8988T (cell line): ENCODE results near the gene ADGRD1.
"Not testable (repeated sequence)": the region's sequence is repeated elsewhere in the genome, so short reads cannot be mapped to it uniquely, and the experiment has no call there.

Experiments used
- DNase-seq: peaks from one replicate; pipeline ENCODE4 v3.0.0; 2011

ADGRD1 gene

DNA sequence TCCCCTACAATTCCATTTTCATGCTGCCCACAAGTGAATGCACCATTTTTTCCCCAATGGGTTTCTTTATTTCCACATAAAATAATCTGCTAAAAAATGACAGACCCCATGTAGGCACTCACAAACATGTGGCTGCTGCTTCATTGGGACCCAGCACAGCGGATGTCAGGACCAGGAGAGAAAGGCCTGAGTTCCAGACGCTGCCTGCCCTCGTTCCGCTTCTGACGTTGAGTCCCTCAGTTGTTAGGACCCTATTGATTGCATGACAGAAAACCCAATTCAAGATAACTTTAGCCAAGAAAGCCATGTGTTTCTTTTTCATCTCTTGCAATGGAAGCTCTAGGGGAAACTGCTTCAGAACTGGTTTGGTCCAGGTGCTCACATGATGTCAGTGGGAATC is 34.6 kb downstream of the ADGRD1 start:
- no peak for DNase-seq

DNA sequence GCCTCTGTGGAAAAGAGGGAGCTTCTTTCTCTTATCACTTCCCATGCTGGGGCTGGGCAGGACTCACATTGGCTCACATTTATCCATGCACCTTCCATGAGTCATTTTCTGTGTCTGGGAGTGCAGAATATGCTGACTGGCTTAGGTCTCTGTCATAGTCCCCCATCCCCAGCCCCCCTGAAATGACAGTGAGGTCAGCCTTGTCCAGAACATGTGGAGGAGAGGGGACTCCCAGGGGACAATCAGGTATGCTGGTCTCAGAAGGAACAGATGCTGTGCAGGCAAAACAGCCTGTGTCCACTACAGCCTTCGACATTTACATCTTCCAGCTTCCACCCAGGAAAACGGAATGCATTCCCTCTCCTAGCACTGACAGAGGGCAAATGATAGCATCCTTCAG is 35.0 kb downstream of the ADGRD1 start:
- no peak for DNase-seq

DNA sequence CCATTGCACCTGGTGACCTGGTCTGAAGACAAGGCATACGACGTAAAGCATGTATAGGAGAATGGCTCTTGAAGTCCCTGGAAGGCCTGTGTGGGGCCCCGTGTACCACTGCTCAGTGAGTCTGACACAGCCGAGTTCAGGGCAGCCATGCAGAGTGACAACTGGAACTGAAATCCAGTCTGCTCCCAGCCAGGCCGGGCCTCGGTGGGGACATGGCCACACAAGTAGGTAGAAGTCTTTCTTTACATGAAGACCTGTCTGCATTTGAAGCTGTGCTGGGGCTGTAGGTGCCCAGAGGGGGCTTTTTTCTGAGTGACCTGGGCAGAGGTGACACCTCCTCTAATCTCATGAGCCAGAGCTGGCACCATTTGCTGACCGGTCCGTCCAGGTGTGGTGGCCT is 35.7 kb downstream of the ADGRD1 start:
- DNase-seq: no peak

DNA sequence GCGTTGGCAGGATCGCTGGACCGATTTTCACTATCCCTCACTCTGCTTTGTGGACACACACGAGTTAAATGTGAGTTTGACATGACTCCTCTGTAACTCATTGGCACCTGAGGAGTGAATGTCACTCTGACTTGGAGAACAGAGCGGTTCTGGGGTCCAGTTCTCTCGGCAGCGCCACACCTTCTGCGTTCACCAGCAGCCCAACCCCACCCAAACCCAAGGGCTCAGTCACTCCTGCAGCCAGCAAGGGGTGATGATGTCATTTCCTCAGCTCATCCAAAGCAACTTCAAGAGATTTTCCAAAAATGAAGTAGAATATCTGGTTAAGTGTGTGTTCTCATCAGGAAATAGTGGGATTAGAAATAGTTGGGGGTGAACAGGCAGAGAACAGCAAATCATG is 36.3 kb downstream of the ADGRD1 start:
- no peak for DNase-seq

DNA sequence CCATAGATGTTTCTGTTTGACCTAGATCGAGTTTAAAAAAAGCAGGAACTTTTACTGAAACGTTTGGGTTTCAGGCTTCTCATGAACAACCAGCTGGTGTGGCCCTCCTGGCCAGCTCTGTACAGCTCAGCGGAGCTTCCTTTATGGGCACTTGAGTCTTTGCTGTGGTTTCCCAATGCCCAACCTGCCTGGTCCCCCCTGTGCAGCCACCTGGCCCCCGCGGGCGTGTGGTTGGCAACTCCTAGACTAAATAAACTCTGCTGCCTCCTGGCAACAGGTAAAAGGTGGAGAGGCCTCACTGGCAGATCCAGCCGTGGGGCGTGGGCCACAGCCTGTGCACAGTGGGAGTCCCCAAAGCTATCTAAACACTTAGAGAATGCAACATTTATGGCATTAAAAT is 38.7 kb downstream of the ADGRD1 start:
- DNase-seq: no peak

DNA sequence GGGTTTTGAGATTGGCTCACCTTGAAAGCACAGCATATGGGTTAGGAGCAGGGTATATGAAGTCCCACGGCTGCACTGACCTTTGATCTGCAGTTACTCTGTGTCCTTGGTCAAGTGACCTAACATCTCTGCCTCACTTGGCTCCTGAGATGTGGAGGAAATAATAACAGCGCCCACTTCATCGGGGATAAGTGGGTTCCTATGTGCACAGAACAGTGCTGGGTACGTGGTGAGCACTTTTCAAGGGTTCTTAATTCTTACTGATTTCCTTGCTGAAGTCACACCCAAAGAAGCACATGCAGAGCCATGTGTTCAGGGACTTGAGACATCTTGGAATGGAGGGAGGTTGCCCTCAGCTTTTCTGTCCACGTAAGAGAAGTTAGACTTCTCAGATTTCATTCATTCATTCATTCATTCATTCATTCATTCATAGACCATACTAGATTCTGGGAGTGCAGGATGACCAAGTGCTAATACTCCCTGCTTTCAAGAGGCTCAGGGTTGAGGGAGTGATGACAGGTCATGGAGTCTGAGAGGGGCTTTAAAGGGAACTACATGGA is 39.4 kb downstream of the ADGRD1 start:
- DNase-seq: no peak

DNA sequence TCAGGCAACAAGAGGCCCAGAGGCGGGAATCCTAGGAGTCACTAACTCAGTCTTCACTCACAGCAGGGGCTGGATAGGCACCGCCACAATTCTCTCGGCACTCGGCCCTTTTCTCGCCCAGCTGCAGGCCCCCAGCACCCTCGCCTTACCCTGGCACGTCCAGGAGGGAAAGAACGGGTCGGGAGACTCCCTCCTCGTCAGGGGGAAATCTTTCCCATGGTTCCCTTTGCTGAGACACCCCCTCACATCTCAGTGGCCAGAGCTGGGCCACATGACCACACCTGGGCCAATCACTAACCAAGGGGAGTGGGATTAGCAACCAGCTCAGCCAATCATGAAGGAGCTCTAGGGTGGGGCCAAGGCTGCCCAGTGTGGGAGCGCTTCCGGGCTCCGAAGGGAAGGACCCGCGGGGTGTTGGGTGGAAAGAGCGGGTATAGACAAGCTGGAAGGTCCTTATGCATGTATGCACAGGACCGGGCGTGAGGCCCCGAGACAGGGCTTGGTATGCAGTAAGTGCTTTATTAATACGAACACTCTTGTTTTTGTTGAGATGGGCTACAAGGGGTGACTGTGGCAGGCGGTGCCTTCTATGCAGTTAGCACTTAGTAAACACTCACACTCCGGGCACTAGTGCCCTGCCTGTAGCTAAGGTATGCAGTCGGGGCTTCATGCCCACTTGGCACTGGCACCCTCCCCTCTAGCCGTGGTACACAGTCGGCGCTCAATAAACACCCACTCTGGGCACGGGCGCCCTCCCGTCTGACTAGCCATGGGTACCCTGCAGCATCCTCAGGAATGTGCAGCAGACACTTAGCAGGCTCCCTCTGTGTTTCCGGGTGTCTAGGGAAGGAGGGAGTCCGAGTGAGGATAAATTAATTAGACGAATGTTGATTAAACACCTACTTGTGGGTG is 40.3 kb downstream of the ADGRD1 start:
- no peak for DNase-seq

DNA sequence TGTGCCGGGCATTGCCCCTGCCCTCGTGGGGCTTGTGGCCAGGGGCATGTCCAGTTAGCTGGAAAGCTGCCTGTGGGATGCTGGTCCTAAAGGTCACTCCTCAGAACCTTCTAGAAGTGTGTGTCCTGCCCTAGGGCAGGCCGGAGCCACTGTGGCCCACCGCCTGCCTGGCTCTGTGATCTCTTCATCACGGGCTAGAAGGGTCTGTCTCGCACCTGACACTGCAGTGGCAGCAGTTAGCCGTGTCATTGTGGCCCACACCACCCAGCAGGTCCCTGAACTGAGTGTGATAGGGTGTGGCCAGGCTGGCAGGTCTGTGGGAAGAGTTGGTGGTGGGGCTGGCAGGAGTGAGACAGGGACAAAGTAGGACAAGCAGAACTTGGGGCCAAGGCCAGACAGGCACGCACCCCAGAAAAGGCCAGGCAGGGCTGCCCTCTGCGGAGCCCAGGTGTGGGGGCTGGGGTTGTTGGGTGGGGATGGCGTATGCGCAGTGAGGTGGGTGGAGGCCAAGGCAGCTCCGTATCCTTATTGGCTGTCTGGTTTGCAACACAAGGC is 41.2 kb downstream of the ADGRD1 start:
- no peak for DNase-seq

DNA sequence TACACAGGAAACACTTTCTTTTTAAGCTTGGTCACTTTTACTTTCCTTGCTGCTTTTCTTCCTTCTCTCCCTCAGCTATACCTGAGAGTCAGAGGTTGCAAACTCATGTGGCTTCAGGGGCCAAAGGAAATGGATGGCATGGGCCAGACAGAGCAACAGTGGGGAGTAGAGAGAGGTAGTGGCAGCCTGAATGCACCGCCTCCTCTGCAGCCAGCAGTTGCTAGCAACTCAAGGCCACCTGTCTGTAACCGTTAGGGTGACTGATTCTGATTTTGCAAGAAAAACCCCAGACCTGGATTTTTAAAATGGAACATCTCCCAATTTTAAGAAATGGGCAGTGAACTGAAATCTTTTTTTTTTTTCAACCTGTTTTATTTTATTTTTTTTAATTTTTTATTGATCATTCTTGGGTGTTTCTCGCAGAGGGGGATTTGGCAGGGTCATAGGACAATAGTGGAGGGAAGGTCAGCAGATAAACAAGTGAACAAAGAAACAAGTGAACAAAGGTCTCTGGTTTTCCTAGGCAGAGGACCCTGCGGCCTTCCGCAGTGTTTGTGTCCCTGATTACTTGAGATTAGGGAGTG is 41.8 kb downstream of the ADGRD1 start:
- not testable (repeated sequence) for DNase-seq

DNA sequence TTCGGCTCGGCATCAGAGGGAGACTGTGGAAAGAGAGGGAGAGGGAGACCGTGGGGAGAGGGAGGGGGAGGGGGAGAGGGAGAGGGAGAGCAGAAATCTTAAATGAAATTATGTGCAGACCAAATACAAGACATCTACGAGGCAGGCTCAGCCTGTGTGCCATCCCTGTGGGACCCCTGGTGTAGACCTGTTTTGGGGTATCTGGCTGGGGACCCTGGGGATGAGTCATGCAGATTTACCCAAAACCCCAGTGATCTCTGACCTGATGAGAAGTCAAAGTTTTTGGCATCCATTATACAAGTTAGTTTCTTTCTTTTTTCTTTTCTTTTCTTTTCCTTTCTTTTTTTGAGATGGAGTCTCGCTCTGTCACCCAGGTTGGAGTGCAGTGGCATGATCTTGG is 44.4 kb downstream of the ADGRD1 start:
- DNase-seq: no peak

DNA sequence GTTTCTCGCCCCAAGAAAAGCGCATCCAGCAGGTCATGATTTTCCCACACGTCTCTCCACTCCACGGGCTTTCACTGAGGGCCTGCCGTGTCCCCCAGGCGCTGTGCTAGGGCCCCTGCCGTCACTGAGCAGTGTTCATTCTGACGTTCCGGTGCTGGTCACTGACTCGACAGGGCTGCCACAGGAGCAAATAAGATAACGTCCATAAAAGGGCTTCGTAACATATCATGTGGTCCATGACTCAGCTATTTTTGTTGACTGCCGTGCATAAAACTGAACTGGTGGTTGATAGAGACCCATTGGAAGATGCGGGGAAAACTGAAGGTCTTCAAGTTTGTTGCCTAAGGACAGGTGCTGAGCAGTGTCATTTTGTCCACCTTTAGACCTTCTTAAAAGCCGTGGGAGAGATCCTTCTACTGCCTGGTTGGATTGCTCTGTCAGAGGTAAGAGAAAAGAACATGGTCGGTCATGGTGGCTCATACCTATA is 46.3 kb downstream of the ADGRD1 start:
- DNase-seq: no peak

DNA sequence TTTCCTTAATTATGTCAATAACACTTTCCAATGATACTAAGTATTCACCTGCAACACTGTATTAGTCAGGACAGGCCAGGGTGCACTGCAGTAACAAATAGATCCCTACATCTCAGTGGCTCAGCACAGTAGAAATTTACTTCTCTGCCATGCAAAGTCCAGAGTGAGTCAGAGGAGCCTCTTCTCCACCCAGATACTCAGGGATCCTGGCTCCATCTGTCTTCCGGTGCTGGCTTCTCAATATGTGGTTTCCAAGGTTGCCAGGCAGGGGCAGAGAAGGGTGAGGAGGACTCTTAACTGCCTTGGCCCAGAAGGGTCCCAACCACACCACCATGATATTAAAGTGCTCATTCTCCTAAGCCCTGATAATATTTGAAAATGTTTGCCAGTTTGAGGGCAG is 47.8 kb downstream of the ADGRD1 start:
- no peak for DNase-seq

DNA sequence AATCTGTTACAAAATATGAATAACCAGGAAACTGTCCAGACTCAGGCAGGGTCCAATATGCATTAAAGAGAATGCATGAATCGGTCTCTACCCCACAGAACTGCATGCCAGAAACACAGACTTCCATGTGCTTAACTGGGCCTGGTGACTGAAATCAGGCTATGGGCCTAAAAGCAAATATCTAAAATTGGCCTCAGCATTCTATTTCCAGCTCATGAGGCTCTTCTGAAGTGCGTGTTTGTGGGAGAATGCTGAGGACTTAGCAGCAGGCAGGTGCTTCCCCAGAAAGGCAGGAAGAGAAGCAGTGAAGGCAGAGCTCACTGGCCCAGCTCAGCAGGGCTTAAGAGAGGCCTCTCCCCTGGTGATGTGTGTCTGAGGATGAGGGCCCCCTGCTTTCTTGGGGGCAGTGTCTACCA is 48.5 kb downstream of the ADGRD1 start:
- no peak for DNase-seq

DNA sequence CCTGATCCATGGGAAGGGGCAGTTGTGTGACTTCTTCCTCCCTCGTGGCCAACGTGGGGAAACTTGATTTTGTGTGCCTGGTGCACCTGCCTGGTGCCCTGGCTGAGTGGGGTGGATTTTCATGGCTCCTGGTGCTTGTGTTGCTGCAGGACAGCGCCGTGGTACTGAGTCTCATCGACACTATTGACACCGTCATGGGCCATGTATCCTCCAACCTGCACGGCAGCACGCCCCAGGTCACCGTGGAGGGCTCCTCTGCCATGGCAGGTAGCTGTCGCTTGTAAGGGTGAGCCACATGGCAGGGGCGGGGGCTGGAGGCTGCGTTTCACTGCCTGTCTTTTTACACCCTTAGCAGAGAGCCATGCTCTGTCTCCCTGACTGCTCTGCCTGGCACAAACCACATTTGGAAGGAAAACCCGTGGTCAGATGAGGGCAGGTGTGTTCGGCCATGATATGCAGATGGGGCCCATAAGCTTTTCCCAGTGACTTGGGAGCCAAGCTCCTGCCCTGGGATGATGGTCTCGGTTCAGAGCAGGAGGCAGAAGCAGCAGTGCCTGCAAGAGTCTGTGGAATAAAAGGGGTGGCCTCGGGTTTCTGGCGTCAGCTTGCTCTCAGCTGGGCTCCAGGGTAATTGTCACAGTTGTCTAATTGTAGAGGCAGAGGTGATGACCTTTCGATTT is 49.5 kb downstream of the ADGRD1 start:
- no peak for DNase-seq

DNA sequence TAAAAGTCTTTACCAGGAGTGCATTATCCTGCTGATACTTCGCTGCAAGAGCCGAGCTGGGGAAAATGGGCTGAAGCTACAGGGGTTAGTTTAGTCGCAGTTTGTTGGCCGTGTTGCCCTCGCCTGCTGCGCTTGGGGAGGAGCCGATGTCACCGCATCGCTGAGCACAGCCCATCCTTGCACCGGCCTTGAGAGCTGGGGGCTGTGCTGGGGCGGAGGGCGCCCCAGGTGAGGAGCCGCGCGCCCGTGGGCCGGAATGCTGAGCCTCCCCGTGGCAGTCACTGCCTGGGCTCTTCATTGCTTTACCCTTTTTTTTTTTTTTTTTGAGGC is 50.0 kb downstream of the ADGRD1 start:
- no peak for DNase-seq

DNA sequence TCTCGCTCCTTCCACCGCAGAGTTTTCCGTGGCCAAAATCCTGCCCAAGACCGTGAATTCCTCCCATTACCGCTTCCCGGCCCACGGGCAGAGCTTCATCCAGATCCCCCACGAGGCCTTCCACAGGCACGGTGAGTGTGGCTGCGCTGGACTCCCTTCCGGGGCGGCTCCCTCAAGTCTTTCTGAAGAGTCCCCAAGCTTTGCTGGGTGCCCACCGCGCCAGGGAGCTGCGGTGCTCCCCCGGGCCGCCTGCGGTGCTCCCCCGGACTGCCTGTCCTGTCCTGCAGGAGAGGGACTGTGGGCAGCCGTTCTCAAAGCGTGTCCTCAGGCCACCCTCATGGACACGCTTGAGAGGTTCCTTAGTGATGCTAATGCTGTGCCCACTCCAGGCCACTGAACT is 50.5 kb downstream of the ADGRD1 start:
- DNase-seq: no peak

DNA sequence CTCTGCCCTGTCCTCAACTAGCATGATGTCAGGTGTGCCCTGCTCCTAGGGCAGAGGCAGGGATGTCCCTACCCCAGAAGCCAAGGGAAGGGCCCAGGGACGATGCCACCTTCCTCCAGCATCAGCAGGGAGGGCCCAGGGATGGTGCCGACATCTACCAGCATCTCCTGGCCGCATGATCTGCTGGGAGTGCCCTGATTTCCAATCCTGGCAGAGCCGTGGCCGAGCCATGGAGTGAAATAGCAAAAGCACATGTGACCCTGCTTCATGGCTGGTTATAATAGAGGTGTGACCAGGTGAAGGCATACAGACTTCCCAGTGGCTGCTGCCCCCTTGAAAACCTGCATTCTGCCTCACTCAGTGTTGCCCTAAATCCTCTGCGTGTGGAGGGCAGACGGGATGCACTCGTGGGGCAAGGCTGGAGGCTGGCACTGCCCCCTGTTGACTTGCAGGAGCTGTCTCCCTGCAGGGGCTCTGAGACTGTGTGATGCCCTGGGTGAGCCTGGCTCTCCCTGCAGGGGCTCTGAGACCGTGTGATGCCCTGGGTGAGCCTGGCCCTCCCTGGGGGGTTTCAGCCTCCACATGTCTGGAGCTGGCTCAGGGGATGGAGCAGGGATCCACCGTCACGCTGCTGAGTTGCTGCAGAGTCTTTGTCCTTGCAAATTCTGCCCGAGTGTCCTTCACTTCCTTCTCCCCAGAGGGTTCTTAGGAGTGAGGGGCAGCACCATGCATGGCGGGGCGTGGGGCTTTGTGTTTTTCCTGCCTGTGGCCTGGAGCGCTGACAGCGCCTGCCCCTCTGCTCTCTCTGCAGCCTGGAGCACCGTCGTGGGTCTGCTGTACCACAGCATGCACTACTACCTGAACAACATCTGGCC is 51.7 kb downstream of the ADGRD1 start:
- no peak for DNase-seq

DNA sequence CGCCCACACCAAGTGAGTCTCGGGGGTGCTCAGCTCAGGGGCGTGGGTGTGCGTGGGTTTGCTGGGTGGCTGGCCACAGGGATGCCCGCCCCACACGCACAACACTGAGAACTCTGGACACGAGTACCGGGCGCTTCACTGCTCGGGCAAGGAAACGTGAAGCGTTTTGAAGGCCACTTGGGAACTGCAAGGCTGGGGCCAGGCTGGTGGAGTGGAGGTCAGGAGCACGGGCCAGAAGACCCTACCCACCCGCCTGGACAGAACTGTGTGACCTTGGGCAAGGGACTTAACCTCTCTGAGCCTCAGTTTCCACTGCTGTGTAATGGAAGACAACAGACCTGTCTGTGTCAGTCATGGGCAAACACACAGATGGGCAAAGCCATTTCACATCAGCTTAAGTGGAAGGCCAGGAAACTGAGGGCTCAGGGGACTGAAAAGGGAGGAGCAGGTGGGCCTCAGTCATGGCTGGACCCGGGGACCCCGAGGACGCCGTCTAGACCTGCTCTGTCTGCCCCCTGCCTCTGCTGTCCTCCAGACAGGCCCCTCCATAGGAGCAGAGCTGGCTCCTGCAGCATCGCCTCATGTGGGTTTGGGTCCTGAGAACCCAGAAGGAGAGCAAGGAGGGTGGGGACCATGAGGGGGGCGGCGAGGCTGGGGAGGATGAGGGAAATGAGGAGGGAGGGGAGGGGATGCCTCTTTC is 52.5 kb downstream of the ADGRD1 start:
- no peak for DNase-seq

DNA sequence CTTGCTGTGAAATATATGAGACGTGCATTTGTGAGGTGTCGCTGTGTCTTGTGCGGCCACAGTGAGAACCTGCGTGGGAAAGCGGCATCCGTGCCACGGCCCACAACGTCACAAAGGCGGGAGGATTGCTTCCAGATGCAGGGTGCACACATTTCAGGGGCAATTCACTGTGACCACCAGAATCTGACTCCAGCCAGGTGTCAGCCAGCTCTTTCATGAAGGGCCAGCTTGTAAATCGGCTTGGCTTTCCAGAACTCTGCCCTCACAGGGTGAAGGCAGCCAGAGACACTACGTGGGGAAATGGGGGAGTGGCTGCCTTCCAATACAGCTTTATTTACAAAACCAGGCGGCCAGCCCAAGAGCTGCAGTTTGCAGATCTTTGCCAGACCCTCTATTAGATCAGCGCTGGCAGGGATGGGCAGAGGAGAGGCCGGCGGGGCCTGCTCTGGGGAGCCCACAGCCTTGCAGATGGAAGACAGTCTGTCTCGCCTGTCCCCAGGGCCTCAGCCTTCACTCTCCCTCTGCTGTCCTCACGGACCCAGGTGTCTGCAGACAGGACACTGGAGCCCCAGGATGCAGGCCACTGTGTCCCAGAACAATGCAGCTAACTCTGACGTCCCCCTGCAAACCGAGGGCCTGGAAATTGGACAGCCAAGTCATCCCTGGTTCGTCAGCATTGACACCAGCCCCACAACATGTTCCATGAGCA is 53.5 kb downstream of the ADGRD1 start:
- no peak for DNase-seq

DNA sequence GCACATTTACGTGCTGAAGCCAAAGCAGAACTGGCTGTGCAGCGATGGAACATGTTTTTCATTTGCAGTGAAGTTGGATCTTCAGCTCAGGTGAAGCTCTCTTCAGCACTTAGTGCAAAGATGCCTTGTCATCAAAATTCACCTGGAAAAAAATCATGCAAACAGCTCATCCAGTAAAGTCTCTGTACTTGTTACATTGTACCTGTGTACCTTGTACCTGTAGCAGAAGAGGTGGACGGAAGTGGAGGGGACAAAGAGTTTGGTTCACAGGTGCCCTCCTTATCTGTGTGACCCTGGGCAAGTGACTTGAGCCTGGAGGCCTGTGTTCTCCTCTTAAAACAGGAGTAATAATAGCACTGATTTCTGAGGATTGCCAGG is 54.0 kb downstream of the ADGRD1 start:
- DNase-seq: no peak
